Measurements from ENCODE around the gene EIF2B1.

Gene EIF2B1

GRCh38 chr12:123659996-123660727 lies 26.7 kb upstream of the EIF2B1 start:
- DNase-seq (ENCODE audit: insufficient read length, low spot score), result no peak
- FAIRE-seq, result no peak
- TF ChIP-seq TAF1 (IDR thresholded peaks at IDR 0.05; ENCODE audit: low read depth, low read length) (no peak), SPI1 (IDR thresholded peaks at IDR 0.05; ENCODE audit: low read depth, low read length) (no peak), POLR2A (IDR thresholded peaks at IDR 0.05; ENCODE audit: low read depth, low read length) (no peak), POU2F2 (IDR thresholded peaks at IDR 0.05; ENCODE audit: low read depth, low read length) (no peak), POLR2AphosphoS5 (IDR thresholded peaks at IDR 0.05; ENCODE audit: low read depth, low read length) (no peak), PAX5 (IDR thresholded peaks at IDR 0.05; ENCODE audit: insufficient read depth, low read length, severe bottlenecking) (no peak)

- no peak for DNase-seq (ENCODE audit: insufficient read length, low spot score)
- no peak for TF ChIP-seq TAF1 (IDR thresholded peaks at IDR 0.05; ENCODE audit: low read depth, low read length)
- TF ChIP-seq PAX5 (IDR thresholded peaks at IDR 0.05; ENCODE audit: insufficient read depth, low read length, severe bottlenecking), result no peak
- no peak for TF ChIP-seq SPI1 (IDR thresholded peaks at IDR 0.05; ENCODE audit: low read depth, low read length)
- TF ChIP-seq POLR2A (IDR thresholded peaks at IDR 0.05; ENCODE audit: low read depth, low read length), result no peak
- TF ChIP-seq POU2F2 (IDR thresholded peaks at IDR 0.05; ENCODE audit: low read depth, low read length), result no peak
- TF ChIP-seq POLR2AphosphoS5 (IDR thresholded peaks at IDR 0.05; ENCODE audit: low read depth, low read length), result no peak
- FAIRE-seq, result no peak
Observed at GRCh38 chr12:123657211-123657610, 23.7 kb upstream of the EIF2B1 start.

GRCh38 chr12:123656392-123656791 lies 22.9 kb upstream of the EIF2B1 start:
- FAIRE-seq, result no peak

DNA sequence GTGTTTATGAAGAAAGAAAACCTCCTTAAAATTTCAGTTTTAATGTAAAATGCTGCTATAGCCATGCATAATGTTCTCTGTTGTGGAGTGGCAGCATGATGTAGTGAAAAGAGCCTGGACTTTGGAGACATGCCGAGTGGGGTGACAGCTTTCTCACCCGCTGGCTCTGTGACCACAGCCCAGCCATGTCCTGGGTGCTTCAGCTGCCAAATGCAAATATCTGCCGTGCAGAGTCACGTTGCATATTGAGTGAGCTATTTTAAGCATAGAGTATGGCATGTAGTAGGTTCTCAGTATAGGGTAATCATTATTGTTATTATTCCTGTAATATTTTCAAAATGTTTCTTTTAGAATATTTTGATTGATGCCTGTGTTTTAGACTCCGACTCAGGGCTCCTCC lies 21.9 kb upstream of the EIF2B1 start:
- TF ChIP-seq POLR2AphosphoS5 (IDR thresholded peaks at IDR 0.05; ENCODE audit: low read depth, low read length) (no peak), POU2F2 (IDR thresholded peaks at IDR 0.05; ENCODE audit: low read depth, low read length) (peak; percentile 99), TAF1 (IDR thresholded peaks at IDR 0.05; ENCODE audit: low read depth, low read length) (no peak)
- DNase-seq (ENCODE audit: insufficient read length, low spot score) (peak; percentile 41), FAIRE-seq (peak; percentile 95)

More at GRCh38 chr12:123656392-123656791, 22.9 kb upstream of the EIF2B1 start:
- DNase-seq (ENCODE audit: insufficient read length, low spot score), result no peak
- no peak for TF ChIP-seq POLR2AphosphoS5 (IDR thresholded peaks at IDR 0.05; ENCODE audit: low read depth, low read length)

DNA sequence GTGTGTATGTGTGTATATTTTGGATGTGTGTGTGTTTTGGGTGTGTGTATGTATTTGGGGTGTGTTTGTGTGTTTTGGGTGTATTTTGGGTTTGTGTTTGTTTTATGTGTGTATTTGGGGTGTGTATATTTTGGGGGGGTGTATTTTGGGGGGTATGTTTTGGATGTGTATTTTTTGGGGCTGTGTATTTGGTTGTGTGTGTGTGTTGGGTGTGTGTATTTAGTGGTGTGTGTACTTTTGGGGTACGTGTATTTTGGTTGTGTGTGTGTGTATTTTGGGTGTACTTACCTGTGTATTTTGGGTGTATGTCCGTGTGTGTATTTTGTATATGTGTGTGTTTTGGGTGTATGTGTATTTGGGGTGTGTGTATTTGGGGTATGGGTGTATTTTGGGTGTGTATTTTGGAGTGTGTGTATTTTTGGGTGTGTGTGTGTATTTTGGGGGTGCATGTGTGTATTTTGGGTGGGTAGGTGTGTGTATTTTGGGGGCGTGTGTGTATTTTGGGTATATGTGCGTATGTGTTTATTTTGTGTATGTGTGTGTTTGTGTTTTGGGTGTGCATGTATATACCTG lies 20.7 kb upstream of the EIF2B1 start:
- TF ChIP-seq SPI1 (IDR thresholded peaks at IDR 0.05; ENCODE audit: low read depth, low read length) (no peak), PAX5 (IDR thresholded peaks at IDR 0.05; ENCODE audit: insufficient read depth, low read length, severe bottlenecking) (no peak), POLR2AphosphoS5 (IDR thresholded peaks at IDR 0.05; ENCODE audit: low read depth, low read length) (no peak), POU2F2 (IDR thresholded peaks at IDR 0.05; ENCODE audit: low read depth, low read length) (no peak), TAF1 (IDR thresholded peaks at IDR 0.05; ENCODE audit: low read depth, low read length) (no peak), POLR2A (IDR thresholded peaks at IDR 0.05; ENCODE audit: low read depth, low read length) (no peak)
- DNase-seq (ENCODE audit: insufficient read length, low spot score) (no peak), FAIRE-seq (no peak)

DNA sequence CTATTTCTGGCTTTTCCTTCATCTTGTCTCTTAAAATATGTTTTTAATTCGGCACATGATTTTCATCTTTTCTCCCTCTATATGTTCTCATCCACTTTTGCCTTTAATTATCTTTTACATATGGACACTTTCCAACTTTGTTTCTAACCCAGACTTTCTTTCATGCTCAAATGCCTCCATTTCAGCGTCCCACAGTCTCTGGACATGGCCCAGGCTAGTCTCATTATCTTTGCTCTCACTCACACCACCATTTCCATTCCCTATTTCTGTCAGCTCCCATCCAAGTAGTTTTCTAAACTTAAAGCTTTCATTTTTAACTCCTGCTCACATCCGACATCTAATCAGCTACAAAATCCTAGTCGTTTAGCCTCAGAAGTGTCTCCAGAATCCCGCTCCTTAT lies 14.9 kb upstream of the EIF2B1 start:
- FAIRE-seq, result no peak
- TF ChIP-seq POLR2A (IDR thresholded peaks at IDR 0.05; ENCODE audit: low read depth, low read length) (no peak), POLR2AphosphoS5 (IDR thresholded peaks at IDR 0.05; ENCODE audit: low read depth, low read length) (no peak), SPI1 (IDR thresholded peaks at IDR 0.05; ENCODE audit: low read depth, low read length) (no peak), TAF1 (IDR thresholded peaks at IDR 0.05; ENCODE audit: low read depth, low read length) (no peak), POU2F2 (IDR thresholded peaks at IDR 0.05; ENCODE audit: low read depth, low read length) (no peak), PAX5 (IDR thresholded peaks at IDR 0.05; ENCODE audit: insufficient read depth, low read length, severe bottlenecking) (no peak)

GRCh38 chr12:123645878-123646277 lies 12.4 kb upstream of the EIF2B1 start:
- DNase-seq (ENCODE audit: insufficient read length, low spot score) (no peak), FAIRE-seq (no peak)
- TF ChIP-seq POLR2A (IDR thresholded peaks at IDR 0.05; ENCODE audit: low read depth, low read length), result no peak
- no peak for TF ChIP-seq TAF1 (IDR thresholded peaks at IDR 0.05; ENCODE audit: low read depth, low read length)
- TF ChIP-seq POU2F2 (IDR thresholded peaks at IDR 0.05; ENCODE audit: low read depth, low read length), result no peak
- no peak for TF ChIP-seq PAX5 (IDR thresholded peaks at IDR 0.05; ENCODE audit: insufficient read depth, low read length, severe bottlenecking)
- TF ChIP-seq POLR2AphosphoS5 (IDR thresholded peaks at IDR 0.05; ENCODE audit: low read depth, low read length), result no peak
- TF ChIP-seq SPI1 (IDR thresholded peaks at IDR 0.05; ENCODE audit: low read depth, low read length), result no peak

More for the DNA sequence above, 14.9 kb upstream of the EIF2B1 start:
- no peak for DNase-seq (ENCODE audit: insufficient read length, low spot score)

GRCh38 chr12:123645380-123645779 lies 11.9 kb upstream of the EIF2B1 start:
- DNase-seq (ENCODE audit: insufficient read length, low spot score) (no peak), FAIRE-seq (no peak)
- TF ChIP-seq PAX5 (IDR thresholded peaks at IDR 0.05; ENCODE audit: insufficient read depth, low read length, severe bottlenecking), result no peak
- TF ChIP-seq POU2F2 (IDR thresholded peaks at IDR 0.05; ENCODE audit: low read depth, low read length), result no peak
- no peak for TF ChIP-seq POLR2A (IDR thresholded peaks at IDR 0.05; ENCODE audit: low read depth, low read length)
- no peak for TF ChIP-seq POLR2AphosphoS5 (IDR thresholded peaks at IDR 0.05; ENCODE audit: low read depth, low read length)
- no peak for TF ChIP-seq SPI1 (IDR thresholded peaks at IDR 0.05; ENCODE audit: low read depth, low read length)
- TF ChIP-seq TAF1 (IDR thresholded peaks at IDR 0.05; ENCODE audit: low read depth, low read length), result no peak

DNA sequence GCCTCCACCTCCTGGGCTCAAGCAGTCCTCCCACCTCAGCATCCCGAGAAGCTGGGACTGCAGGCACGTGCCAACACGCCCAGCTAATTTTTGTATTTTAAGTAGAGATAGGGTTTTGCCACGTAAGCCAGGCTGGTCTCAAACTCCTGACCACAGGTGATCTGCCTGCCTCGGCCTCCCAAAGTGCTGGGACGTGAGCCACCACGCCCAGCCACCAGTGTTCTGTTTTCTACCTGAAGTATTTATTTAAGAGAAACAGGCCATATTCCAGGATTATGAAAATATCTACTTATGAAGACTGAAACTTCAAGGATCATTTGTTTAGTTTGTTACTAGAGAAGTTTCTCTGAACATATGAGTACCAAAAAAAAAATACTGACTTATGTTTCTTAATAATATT lies 10.4 kb upstream of the EIF2B1 start:
- no peak for TF ChIP-seq POU2F2 (IDR thresholded peaks at IDR 0.05; ENCODE audit: low read depth, low read length)
- no peak for TF ChIP-seq POLR2A (IDR thresholded peaks at IDR 0.05; ENCODE audit: low read depth, low read length)
- no peak for TF ChIP-seq SPI1 (IDR thresholded peaks at IDR 0.05; ENCODE audit: low read depth, low read length)
- no peak for TF ChIP-seq TAF1 (IDR thresholded peaks at IDR 0.05; ENCODE audit: low read depth, low read length)
- TF ChIP-seq POLR2AphosphoS5 (IDR thresholded peaks at IDR 0.05; ENCODE audit: low read depth, low read length), result no peak
- TF ChIP-seq PAX5 (IDR thresholded peaks at IDR 0.05; ENCODE audit: insufficient read depth, low read length, severe bottlenecking), result no peak
- no peak for DNase-seq (ENCODE audit: insufficient read length, low spot score)
- no peak for FAIRE-seq

GRCh38 chr12:123634142-123634561 lies 666 bp upstream of the EIF2B1 start:
- FAIRE-seq, result no peak
- DNase-seq (ENCODE audit: insufficient read length, low spot score), result no peak
- TF ChIP-seq POLR2AphosphoS5 (IDR thresholded peaks at IDR 0.05; ENCODE audit: low read depth, low read length), result no peak
- TF ChIP-seq PAX5 (IDR thresholded peaks at IDR 0.05; ENCODE audit: insufficient read depth, low read length, severe bottlenecking), result no peak
- no peak for TF ChIP-seq TAF1 (IDR thresholded peaks at IDR 0.05; ENCODE audit: low read depth, low read length)
- no peak for TF ChIP-seq POLR2A (IDR thresholded peaks at IDR 0.05; ENCODE audit: low read depth, low read length)
- TF ChIP-seq SPI1 (IDR thresholded peaks at IDR 0.05; ENCODE audit: low read depth, low read length), result no peak
- no peak for TF ChIP-seq POU2F2 (IDR thresholded peaks at IDR 0.05; ENCODE audit: low read depth, low read length)
